ENCODE measurements around the gene TNFSF9. TPM values are rescaled to one million over a fixed set of nuclear protein-coding genes. Genes with fewer than 3 reads are reported as not detected.

TNFSF9 gene
- total RNA-seq, 1 donor from 2014 or later: 0.76 TPM

- DNase-seq (ENCODE audit: low spot score in 2 of 2, unreplicated experiment in 2 of 2): no peak
- TF ChIP-seq CTCF (IDR thresholded peaks at IDR 0.05; ENCODE audit: unreplicated experiment): no peak
- H3K4me1 Mint-ChIP-seq: peaks cover 23% of the 10 kb centered on the region
- peak overlapping the region; percentile 80 for H3K4me3 Mint-ChIP-seq
- no peaks in the 10 kb centered on the region for H3K36me3 Mint-ChIP-seq
- H3K9me3 Mint-ChIP-seq: no peaks in the 10 kb centered on the region
- H3K27me3 Mint-ChIP-seq (ENCODE audit: low read depth): peaks cover 49% of the 10 kb centered on the region
- peak overlapping the region; percentile 7 for H3K27ac Mint-ChIP-seq
Observed at GRCh38 chr19:6529351-6529750, 1.5 kb upstream of the TNFSF9 start.

- H3K9me3 Mint-ChIP-seq: no peaks in the 10 kb centered on the region
- no peak for TF ChIP-seq CTCF (IDR thresholded peaks at IDR 0.05; ENCODE audit: unreplicated experiment)
- H3K27me3 Mint-ChIP-seq (ENCODE audit: low read depth): peaks cover 55% of the 10 kb centered on the region
- H3K4me1 Mint-ChIP-seq: peaks cover 24% of the 10 kb centered on the region
- peak overlapping the region; percentile 80 for H3K4me3 Mint-ChIP-seq
- peak overlapping the region; percentile 62 for H3K27ac Mint-ChIP-seq
- DNase-seq (ENCODE audit: low spot score in 2 of 2, unreplicated experiment in 2 of 2): no peak
- H3K36me3 Mint-ChIP-seq: no peaks in the 10 kb centered on the region
Observed at GRCh38 chr19:6529937-6530385, 865 bp upstream of the TNFSF9 start.

- no peak for TF ChIP-seq CTCF (IDR thresholded peaks at IDR 0.05; ENCODE audit: unreplicated experiment)
- Mint-ChIP-seq H3K36me3 (no peaks in the 10 kb centered on the region), H3K4me3 (peak overlapping the region; percentile 80), H3K9me3 (no peaks in the 10 kb centered on the region), H3K4me1 (peaks cover 24% of the 10 kb centered on the region), H3K27ac (no peak overlapping the region), H3K27me3 (ENCODE audit: low read depth) (peaks cover 69% of the 10 kb centered on the region)
- no peak for DNase-seq (ENCODE audit: low spot score in 2 of 2, unreplicated experiment in 2 of 2)
Observed at GRCh38 chr19:6531163-6531955, 533 bp downstream of the TNFSF9 start.

- no peak for TF ChIP-seq CTCF (IDR thresholded peaks at IDR 0.05; ENCODE audit: unreplicated experiment)
- H3K4me1 Mint-ChIP-seq: peaks cover 24% of the 10 kb centered on the region
- no peak for DNase-seq (ENCODE audit: low spot score in 2 of 2, unreplicated experiment in 2 of 2)
- peaks cover 72% of the 10 kb centered on the region for H3K27me3 Mint-ChIP-seq (ENCODE audit: low read depth)
- no peak overlapping the region for H3K27ac Mint-ChIP-seq
- no peaks in the 10 kb centered on the region for H3K36me3 Mint-ChIP-seq
- H3K9me3 Mint-ChIP-seq: peaks cover under 1% of the 10 kb centered on the region
- H3K4me3 Mint-ChIP-seq: peak overlapping the region; percentile 80
Observed at GRCh38 chr19:6531956-6532243, 1.1 kb downstream of the TNFSF9 start.

- peak overlapping the region; percentile 80 for H3K4me3 Mint-ChIP-seq
- H3K36me3 Mint-ChIP-seq: no peaks in the 10 kb centered on the region
- no peak overlapping the region for H3K27ac Mint-ChIP-seq
- H3K9me3 Mint-ChIP-seq: peaks cover 2% of the 10 kb centered on the region
- no peak for DNase-seq (ENCODE audit: low spot score in 2 of 2, unreplicated experiment in 2 of 2)
- H3K27me3 Mint-ChIP-seq (ENCODE audit: low read depth): peaks cover 72% of the 10 kb centered on the region
- no peak for TF ChIP-seq CTCF (IDR thresholded peaks at IDR 0.05; ENCODE audit: unreplicated experiment)
- H3K4me1 Mint-ChIP-seq: peaks cover 24% of the 10 kb centered on the region
Observed at GRCh38 chr19:6532244-6532999, 1.6 kb downstream of the TNFSF9 start.

Data from mesothelial cell of epicardium (in vitro differentiated cells).